Activated CD4-positive, alpha-beta T cell treated with anti-CD3 and anti-CD28 coated beads for 36 hours (primary cell): ENCODE data around the gene MYPN. TPM values are rescaled to one million over a fixed set of nuclear protein-coding genes. Genes with fewer than 3 reads are reported as not detected.

Experiments used
- ATAC-seq: fragments of 200-7000 bp; cut with Tn5 transposase; one replicate; pipeline ENCODE4 v1.10.0; 2021; ENCODE audit warnings: mild to moderate bottlenecking, moderate library complexity
- CTCF ChIA-PET: fragments of 350-600 bp; sonication (Branson Sonifier 250); formaldehyde crosslinking; loops from one replicate; lab custom pipeline; 2021; ENCODE audit warnings: antibody characterized with exemption; lab: Charles Lee
- POLR2A ChIA-PET: fragments of 350-600 bp; sonication (Branson Sonifier 250); formaldehyde crosslinking; loops from one replicate; lab custom pipeline; 2021; ENCODE audit warnings: antibody characterized with exemption, inconsistent platforms; lab: Charles Lee
- DNase-seq: peaks from one replicate; pipeline ENCODE4 v3.0.0-alpha.2; 2020
- H3K27ac Mint-ChIP-seq: one replicate; pipeline ENCODE4 v1.8.0; 2021; ENCODE audit warnings: mixed read lengths
- H3K27me3 Mint-ChIP-seq: one replicate; pipeline ENCODE4 v1.8.0; 2021; ENCODE audit warnings: mixed read lengths
- H3K36me3 Mint-ChIP-seq: one replicate; pipeline ENCODE4 v1.8.0; 2021; ENCODE audit warnings: low read depth, mixed read lengths
- H3K4me1 Mint-ChIP-seq: one replicate; pipeline ENCODE4 v1.8.0; 2021; ENCODE audit warnings: mixed read lengths
- H3K4me3 Mint-ChIP-seq: one replicate; pipeline ENCODE4 v1.8.0; 2021; ENCODE audit warnings: mild to moderate bottlenecking, moderate library complexity, mixed read lengths
- H3K9me3 Mint-ChIP-seq: one replicate; pipeline ENCODE4 v1.8.0; 2021; ENCODE audit warnings: low read depth, mixed read lengths
- intact Hi-C, 2 experiments: fragments of 100-400 bp; cut with DNase I in 1 of 2; cut with micrococcal nuclease in 1 of 2; formaldehyde crosslinking; loops; one replicate each; pipeline versions ENCODE4 v1.14.2 to v1.15.1; 2022 to 2024; cut with DNase I, micrococcal nuclease
- total RNA-seq, 2 experiments: library from RNA; stranded (reverse); gene quantifications; one replicate each; pipeline ENCODE4 v1.2.3, GENCODE V29; 2021

Gene MYPN
- total RNA-seq, 2 experiments from 2014 or later, result not detected

DNA sequence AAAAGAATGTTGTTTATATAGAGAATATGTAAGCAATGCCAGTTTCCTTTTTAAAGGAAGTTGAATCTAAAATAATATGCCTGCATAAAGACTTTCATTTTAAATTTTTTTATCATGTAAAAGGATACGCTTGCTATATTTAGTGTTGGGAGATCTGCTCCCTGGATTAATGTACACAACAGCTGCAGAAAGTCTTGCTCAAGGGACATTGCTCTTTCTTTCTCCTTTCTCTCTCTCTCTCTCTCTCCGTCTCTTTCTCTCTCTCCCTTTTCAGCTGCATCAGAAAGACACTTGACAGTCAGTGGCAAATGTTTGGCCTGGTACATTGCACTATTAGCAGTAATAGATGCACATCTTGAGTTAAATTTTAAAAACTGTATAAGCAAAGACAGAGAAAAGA is 739 bp downstream of the MYPN start:
- Mint-ChIP-seq H3K27me3 (no peaks in the 10 kb centered on the region), H3K4me3 (no peak overlapping the region), H3K27ac (no peak overlapping the region), H3K4me1 (no peaks in the 10 kb centered on the region), H3K36me3 (no peaks in the 10 kb centered on the region), H3K9me3 (no peaks in the 10 kb centered on the region)
- intact Hi-C loops, result no loop called here
- ATAC-seq (no peak), DNase-seq (no peak)
- ChIA-PET CTCF (interaction anchor here (1.1 kb wide), 1 partner anchor 47 kb away, joined by 4 read pairs; no protein-coding TSS in a partner anchor), POLR2A (no interaction called here)

- Mint-ChIP-seq H3K4me1 (no peaks in the 10 kb centered on the region), H3K27ac (no peak overlapping the region), H3K36me3 (no peaks in the 10 kb centered on the region), H3K9me3 (no peaks in the 10 kb centered on the region), H3K27me3 (peaks cover 4% of the 10 kb centered on the region), H3K4me3 (no peak overlapping the region)
- ChIA-PET CTCF (interaction anchor here (0.5 kb wide), 1 partner anchor 114 kb away, joined by 3 read pairs; no protein-coding TSS in a partner anchor), POLR2A (no interaction called here)
- intact Hi-C loops, result no loop called here
- no peak for ATAC-seq
- DNase-seq, result no peak
These were observed 2.3 kb downstream of the MYPN start for GRCh38 chr10:68111584-68111983.

- intact Hi-C loops, result no loop called here
- H3K27ac Mint-ChIP-seq, result no peak overlapping the region
- no peak for ATAC-seq
These were observed 3.5 kb downstream of the MYPN start for GRCh38 chr10:68112837-68113236.

DNA sequence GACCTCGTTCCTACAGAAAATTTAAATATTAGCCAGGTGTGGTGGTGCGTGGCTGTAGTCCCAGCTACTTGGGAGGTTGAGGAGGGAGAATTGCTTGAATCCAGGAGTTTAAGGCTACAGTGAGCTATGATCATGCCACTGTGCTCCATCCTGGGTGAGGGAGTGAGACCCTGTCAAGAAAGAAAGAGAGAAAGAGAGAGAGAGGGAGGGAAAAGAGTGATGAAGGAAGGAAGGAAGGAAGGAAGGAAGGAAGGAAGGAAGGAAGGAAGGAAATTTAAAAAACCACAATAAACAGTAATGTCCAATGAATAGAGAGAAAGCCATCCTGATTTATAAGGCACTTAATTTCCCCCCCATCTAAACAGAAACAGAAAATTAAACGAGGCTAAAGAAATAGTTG is 9.4 kb downstream of the MYPN start:
- CTCF ChIA-PET, result no interaction called here
- DNase-seq (no peak), ATAC-seq (no peak)
- H3K27me3 Mint-ChIP-seq, result peaks cover 4% of the 10 kb centered on the region
- no peak overlapping the region for H3K27ac Mint-ChIP-seq
- no peak overlapping the region for H3K4me3 Mint-ChIP-seq
- intact Hi-C loops, result no loop called here
- POLR2A ChIA-PET, result interaction anchor here (0.6 kb wide), 1 partner anchor 105 kb away, joined by 3 read pairs; no protein-coding TSS in a partner anchor
- no peaks in the 10 kb centered on the region for H3K9me3 Mint-ChIP-seq
- H3K4me1 Mint-ChIP-seq, result no peaks in the 10 kb centered on the region
- no peaks in the 10 kb centered on the region for H3K36me3 Mint-ChIP-seq

More at GRCh38 chr10:68112837-68113236, 3.5 kb downstream of the MYPN start:
- Mint-ChIP-seq H3K36me3 (no peaks in the 10 kb centered on the region), H3K9me3 (no peaks in the 10 kb centered on the region), H3K4me1 (no peaks in the 10 kb centered on the region), H3K4me3 (no peak overlapping the region), H3K27me3 (peaks cover 4% of the 10 kb centered on the region)
- POLR2A ChIA-PET, result no interaction called here
- CTCF ChIA-PET, result no interaction called here
- DNase-seq, result no peak

DNA sequence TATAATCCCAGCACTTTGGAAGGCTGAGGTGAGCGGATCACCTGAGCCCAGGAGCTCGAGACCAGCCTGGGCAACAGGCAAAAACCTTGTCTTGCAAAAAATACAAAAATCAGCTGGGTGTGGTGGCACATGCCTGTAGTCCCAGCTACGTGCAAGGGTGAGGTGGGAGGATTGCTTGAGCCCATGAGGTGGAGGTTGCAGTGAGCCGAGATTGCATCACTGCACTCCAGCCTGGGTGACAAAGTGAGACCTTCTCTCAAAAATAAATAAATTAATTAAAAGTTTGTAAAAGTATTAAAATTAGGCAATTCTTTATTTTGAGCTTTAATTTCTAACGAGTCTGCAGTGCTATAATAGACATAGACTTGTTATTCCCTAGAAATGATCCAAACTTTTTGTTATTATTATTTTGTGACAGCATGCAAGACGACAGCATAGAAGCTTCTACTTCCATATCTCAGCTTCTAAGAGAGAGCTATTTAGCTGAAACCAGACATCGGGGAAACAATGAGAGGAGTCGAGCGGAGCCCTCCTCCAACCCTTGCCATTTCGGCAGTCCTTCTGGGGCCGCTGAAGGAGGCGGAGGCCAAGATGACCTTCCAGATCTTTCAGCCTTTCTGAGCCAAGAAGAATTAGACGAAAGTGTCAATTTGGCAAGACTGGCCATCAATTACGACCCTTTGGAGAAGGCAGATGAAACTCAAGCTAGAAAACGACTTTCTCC is 11.9 kb downstream of the MYPN start:
- Mint-ChIP-seq H3K4me3 (no peak overlapping the region), H3K27ac (no peak overlapping the region), H3K36me3 (no peaks in the 10 kb centered on the region), H3K9me3 (no peaks in the 10 kb centered on the region), H3K4me1 (no peaks in the 10 kb centered on the region), H3K27me3 (no peaks in the 10 kb centered on the region)
- ChIA-PET CTCF (interaction anchor here (0.5 to 1.5 kb wide), 7 partner anchors 11 to 352 kb away, joined by 3 to 5 read pairs (median 3); no protein-coding TSS in a partner anchor), POLR2A (interaction anchor here (0.6 kb wide), 1 partner anchor 160 kb away, joined by 5 read pairs; no protein-coding TSS in a partner anchor)
- ATAC-seq (no peak), DNase-seq (no peak)
- intact Hi-C loops, result no loop called here

GRCh38 chr10:68121852-68122251 is 12.6 kb downstream of the MYPN start:
- Mint-ChIP-seq H3K4me3 (no peak overlapping the region), H3K27me3 (no peaks in the 10 kb centered on the region), H3K9me3 (no peaks in the 10 kb centered on the region), H3K27ac (no peak overlapping the region), H3K4me1 (no peaks in the 10 kb centered on the region), H3K36me3 (no peaks in the 10 kb centered on the region)
- no peak for DNase-seq
- no peak for ATAC-seq
- intact Hi-C loops, result no loop called here
- ChIA-PET CTCF (interaction anchor here (0.9 to 1.5 kb wide), 2 partner anchors 10 to 34 kb away, joined by 3 read pairs; no protein-coding TSS in a partner anchor), POLR2A (no interaction called here)

DNA sequence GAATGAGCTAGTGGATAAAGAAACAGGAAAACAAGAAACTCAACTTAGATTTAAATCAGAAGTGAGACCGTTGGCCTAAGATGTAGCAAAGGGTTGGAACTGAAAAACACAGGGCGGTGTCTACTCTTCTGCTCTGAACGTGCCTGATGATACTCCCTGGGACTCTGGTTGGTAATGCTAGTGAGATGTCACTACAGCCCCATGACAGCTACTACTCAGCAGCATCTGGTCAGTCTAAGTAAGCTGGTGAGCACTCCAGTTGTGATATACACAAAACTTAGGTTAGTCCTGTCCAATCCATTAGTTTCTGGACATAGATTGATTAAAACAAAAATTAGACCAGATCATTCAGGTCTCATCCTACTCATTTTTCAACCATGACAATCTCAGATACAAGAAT is 15.4 kb downstream of the MYPN start:
- CTCF ChIA-PET, result interaction anchor here (0.6 kb wide), 1 partner anchor 208 kb away, joined by 3 read pairs; the partner anchor contains the start of gene PBLD
- no peak overlapping the region for H3K27ac Mint-ChIP-seq
- H3K9me3 Mint-ChIP-seq, result no peaks in the 10 kb centered on the region
- no peaks in the 10 kb centered on the region for H3K4me1 Mint-ChIP-seq
- POLR2A ChIA-PET, result no interaction called here
- intact Hi-C loops, result no loop called here
- ATAC-seq (no peak), DNase-seq (no peak)
- no peaks in the 10 kb centered on the region for H3K36me3 Mint-ChIP-seq
- H3K27me3 Mint-ChIP-seq, result no peaks in the 10 kb centered on the region
- no peak overlapping the region for H3K4me3 Mint-ChIP-seq

- Mint-ChIP-seq H3K4me3 (no peak overlapping the region), H3K4me1 (no peaks in the 10 kb centered on the region), H3K36me3 (no peaks in the 10 kb centered on the region), H3K9me3 (no peaks in the 10 kb centered on the region), H3K27me3 (no peaks in the 10 kb centered on the region), H3K27ac (no peak overlapping the region)
- intact Hi-C loops, result no loop called here
- ChIA-PET POLR2A (no interaction called here), CTCF (interaction anchor here (1.0 kb wide), 1 partner anchor 271 kb away, joined by 4 read pairs; no protein-coding TSS in a partner anchor)
- ATAC-seq (no peak), DNase-seq (no peak)
These were observed 16.5 kb downstream of the MYPN start for GRCh38 chr10:68125772-68126171.

DNA sequence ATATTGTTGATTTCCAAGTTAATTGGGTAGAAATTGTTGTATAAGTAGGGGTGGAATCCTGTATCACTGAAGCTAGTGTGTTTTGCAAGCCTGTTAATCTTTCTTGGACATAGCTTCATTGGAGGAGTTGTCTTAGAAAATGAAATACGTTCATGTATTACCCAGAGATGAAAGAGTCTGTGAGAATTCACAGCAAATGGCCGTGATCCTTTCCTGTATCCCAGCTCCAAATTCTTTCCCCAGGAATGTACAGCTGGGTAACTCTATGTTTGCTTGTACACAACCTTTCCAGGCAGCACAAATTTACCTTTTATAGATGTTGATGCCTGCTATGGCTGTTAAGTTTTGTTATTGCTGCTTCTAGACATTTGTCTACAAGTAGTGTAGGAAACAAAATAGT is 18.7 kb downstream of the MYPN start:
- Mint-ChIP-seq H3K36me3 (no peaks in the 10 kb centered on the region), H3K27ac (no peak overlapping the region), H3K4me3 (no peak overlapping the region), H3K9me3 (no peaks in the 10 kb centered on the region), H3K27me3 (no peaks in the 10 kb centered on the region), H3K4me1 (no peaks in the 10 kb centered on the region)
- ATAC-seq (no peak), DNase-seq (no peak)
- ChIA-PET CTCF (no interaction called here), POLR2A (no interaction called here)
- intact Hi-C loops, result no loop called here

DNA sequence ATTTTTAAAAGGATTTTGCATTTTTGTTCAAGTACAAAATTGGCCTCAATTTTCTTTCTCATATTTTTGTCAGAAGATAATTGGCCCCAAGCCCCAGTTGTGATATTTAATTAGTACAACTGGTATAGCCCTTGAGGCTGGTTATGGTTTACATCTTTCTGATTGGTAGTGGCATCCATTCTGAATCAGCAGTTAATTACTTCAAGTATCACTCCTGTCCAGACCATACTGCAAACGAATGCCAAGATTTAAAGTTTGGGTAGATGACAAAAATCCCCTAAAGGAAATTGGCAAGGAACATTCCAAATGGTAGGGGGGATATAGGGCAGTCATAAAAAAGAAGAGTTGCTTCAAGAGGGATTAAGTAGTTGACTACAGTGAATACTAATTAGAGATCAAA is 23.1 kb downstream of the MYPN start:
- CTCF ChIA-PET, result no interaction called here
- H3K36me3 Mint-ChIP-seq, result no peaks in the 10 kb centered on the region

DNA sequence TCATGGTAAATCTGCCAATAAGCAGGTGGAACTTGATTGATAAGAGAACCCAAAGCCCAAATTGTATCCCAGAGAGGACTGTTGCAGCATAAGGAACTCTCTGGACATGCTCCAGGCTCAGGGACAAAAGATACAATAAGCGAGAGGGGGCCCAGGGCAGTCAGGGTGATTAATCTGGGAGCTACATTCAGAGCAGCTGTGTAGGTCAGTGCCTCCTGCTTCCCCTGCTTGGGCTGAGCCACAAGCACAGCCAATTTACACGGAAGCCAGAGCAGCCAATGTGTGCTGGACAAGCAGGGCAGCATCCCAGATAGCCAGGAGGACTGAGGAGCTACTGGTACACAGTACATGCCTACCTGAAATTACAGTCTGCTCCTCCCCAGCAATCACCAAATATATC is 24.2 kb downstream of the MYPN start:
- DNase-seq (no peak), ATAC-seq (no peak)
- CTCF ChIA-PET, result interaction anchor here (0.7 kb wide), 1 partner anchor 23 kb away, joined by 3 read pairs; no protein-coding TSS in a partner anchor
- H3K4me1 Mint-ChIP-seq, result no peaks in the 10 kb centered on the region
- no peak overlapping the region for H3K4me3 Mint-ChIP-seq
- intact Hi-C loops, result no loop called here
- H3K9me3 Mint-ChIP-seq, result no peaks in the 10 kb centered on the region
- POLR2A ChIA-PET, result no interaction called here
- H3K36me3 Mint-ChIP-seq, result no peaks in the 10 kb centered on the region
- H3K27me3 Mint-ChIP-seq, result peaks cover 3% of the 10 kb centered on the region
- no peak overlapping the region for H3K27ac Mint-ChIP-seq

More for the DNA sequence above, 23.1 kb downstream of the MYPN start:
- no peak overlapping the region for H3K4me3 Mint-ChIP-seq
- no peaks in the 10 kb centered on the region for H3K4me1 Mint-ChIP-seq
- ATAC-seq (no peak), DNase-seq (no peak)
- POLR2A ChIA-PET, result no interaction called here
- H3K27ac Mint-ChIP-seq, result no peak overlapping the region
- H3K9me3 Mint-ChIP-seq, result no peaks in the 10 kb centered on the region
- peaks cover 3% of the 10 kb centered on the region for H3K27me3 Mint-ChIP-seq
- intact Hi-C loops, result no loop called here

- Mint-ChIP-seq H3K27ac (no peak overlapping the region), H3K36me3 (no peaks in the 10 kb centered on the region), H3K4me3 (no peak overlapping the region), H3K9me3 (no peaks in the 10 kb centered on the region), H3K4me1 (no peaks in the 10 kb centered on the region), H3K27me3 (peaks cover 8% of the 10 kb centered on the region)
- intact Hi-C loops, result no loop called here
- ChIA-PET POLR2A (interaction anchor here (0.6 kb wide), 1 partner anchor 70 kb away, joined by 3 read pairs; no protein-coding TSS in a partner anchor), CTCF (interaction anchor here (0.6 kb wide), 1 partner anchor 16 kb away, joined by 3 read pairs; no protein-coding TSS in a partner anchor)
- no peak for ATAC-seq
- DNase-seq, result no peak
These were observed 26.1 kb downstream of the MYPN start for GRCh38 chr10:68135362-68135761.
